ENCODE data around the gene ARL14EP.

The ARL14EP gene

DNA sequence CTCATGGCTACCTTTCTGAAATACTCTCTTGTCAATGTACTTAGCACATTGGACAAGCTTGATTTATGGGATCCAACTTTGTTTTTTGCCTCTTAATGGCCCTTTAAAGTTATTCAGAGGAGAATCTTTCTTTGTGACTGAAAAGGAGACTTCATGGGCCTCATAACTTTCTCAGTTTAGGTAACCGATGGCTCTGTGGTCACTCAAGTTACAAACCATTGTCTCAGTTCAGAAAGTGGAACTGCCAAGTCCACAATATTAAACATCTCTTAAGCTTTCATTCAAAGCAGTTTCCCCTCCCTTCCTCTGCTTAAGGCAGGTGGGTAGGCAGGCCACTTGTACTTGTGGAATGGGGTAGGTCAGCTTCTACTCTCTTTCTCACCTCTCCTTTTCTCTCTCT, 12.3 kb upstream of the ARL14EP start:
- H3K4me3 ChIP-seq (ENCODE audit: low read depth in 1 of 2, low read length in 2 of 2) = no peak overlapping the region
- peaks cover 0 to 5% of the 10 kb centered on the region in 2 donors for H3K9me3 ChIP-seq (ENCODE audit: control insufficient read depth in 1 of 2, low read length in 2 of 2)
- H3K27ac ChIP-seq (ENCODE audit: low read length) = no peak overlapping the region
- no peaks in the 10 kb centered on the region for H3K4me1 ChIP-seq (ENCODE audit: control insufficient read depth in 1 of 2, insufficient read depth in 2 of 2, low read length in 2 of 2)
- H3K27me3 ChIP-seq (ENCODE audit: low read depth, low read length) = no peaks in the 10 kb centered on the region
- H3K36me3 ChIP-seq (ENCODE audit: control insufficient read depth in 1 of 2, insufficient read depth in 2 of 2, low read length in 2 of 2) = no peaks in the 10 kb centered on the region

DNA sequence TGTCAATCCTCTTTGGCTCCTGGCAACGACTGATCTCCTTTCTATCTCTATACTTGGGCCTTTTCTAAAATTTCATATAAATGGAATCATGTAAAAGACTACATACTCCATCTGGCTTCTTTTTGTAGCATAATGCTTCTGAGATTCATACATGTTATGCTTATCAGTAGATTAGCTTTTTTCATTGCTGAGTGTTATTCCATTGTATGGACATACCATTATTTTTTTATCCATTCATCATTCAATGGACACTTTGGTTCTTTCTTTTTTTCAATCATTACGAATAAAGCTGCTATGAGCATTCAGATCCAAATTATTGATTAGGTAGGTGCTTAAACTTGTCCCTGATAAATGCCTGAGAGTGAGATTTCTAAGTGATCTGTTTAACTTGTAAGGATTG, 11.7 kb upstream of the ARL14EP start:
- Histone ChIP-seq H3K9me3 (ENCODE audit: control insufficient read depth in 1 of 2, low read length in 2 of 2) (peaks cover 0 to 5% of the 10 kb centered on the region in 2 donors), H3K4me1 (ENCODE audit: control insufficient read depth in 1 of 2, insufficient read depth in 2 of 2, low read length in 2 of 2) (no peaks in the 10 kb centered on the region), H3K27ac (ENCODE audit: low read length) (no peak overlapping the region), H3K27me3 (ENCODE audit: low read depth, low read length) (no peaks in the 10 kb centered on the region), H3K4me3 (ENCODE audit: low read depth in 1 of 2, low read length in 2 of 2) (no peak overlapping the region), H3K36me3 (ENCODE audit: control insufficient read depth in 1 of 2, insufficient read depth in 2 of 2, low read length in 2 of 2) (no peaks in the 10 kb centered on the region)

DNA sequence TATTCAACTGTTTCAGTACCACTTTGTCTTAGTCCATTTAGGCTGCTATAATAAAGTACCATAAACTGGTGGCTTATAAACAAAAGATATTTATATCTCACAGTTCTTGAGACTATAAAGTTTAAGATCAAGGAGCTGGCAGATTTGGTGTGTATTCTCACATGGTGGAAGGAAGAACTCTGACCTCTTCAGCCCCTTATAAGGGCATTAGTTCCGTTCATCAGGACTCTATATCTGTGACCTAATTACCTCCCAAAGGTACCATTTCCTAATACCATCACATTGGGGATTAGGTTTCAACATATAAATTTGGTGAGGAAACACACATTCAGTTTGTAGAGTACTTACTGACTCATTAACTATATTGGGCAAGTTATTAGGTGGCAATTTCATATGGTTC, 10.7 kb upstream of the ARL14EP start:
- H3K27ac ChIP-seq (ENCODE audit: low read length) = no peak overlapping the region
- peaks cover 0 to 5% of the 10 kb centered on the region in 2 donors for H3K9me3 ChIP-seq (ENCODE audit: control insufficient read depth in 1 of 2, low read length in 2 of 2)
- H3K27me3 ChIP-seq (ENCODE audit: low read depth, low read length) = no peaks in the 10 kb centered on the region
- no peaks in the 10 kb centered on the region for H3K4me1 ChIP-seq (ENCODE audit: control insufficient read depth in 1 of 2, insufficient read depth in 2 of 2, low read length in 2 of 2)
- no peaks in the 10 kb centered on the region for H3K36me3 ChIP-seq (ENCODE audit: control insufficient read depth in 1 of 2, insufficient read depth in 2 of 2, low read length in 2 of 2)
- H3K4me3 ChIP-seq (ENCODE audit: low read depth in 1 of 2, low read length in 2 of 2) = no peak overlapping the region

DNA sequence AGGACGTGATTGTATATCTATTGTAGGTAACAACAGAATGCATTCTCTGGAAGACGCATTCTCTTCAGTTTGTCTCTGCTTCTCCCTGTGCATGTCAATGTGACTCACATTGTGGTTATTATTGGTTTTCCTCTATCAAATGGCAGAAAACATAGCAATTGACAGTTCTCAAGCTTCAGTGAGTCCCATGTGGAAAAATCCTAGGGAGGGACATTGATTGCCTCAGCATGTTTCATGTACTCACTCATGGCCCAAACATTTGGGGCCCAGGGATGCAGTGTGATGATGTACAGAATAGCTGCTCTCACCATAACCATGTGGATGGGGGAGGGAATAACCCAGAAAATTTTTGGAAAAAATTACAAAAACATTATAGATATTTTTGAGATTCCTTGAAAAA, 9.3 kb upstream of the ARL14EP start:
- Histone ChIP-seq H3K36me3 (ENCODE audit: control insufficient read depth in 1 of 2, insufficient read depth in 2 of 2, low read length in 2 of 2) (no peaks in the 10 kb centered on the region), H3K4me3 (ENCODE audit: low read depth in 1 of 2, low read length in 2 of 2) (no peak overlapping the region), H3K4me1 (ENCODE audit: control insufficient read depth in 1 of 2, insufficient read depth in 2 of 2, low read length in 2 of 2) (no peaks in the 10 kb centered on the region), H3K9me3 (ENCODE audit: control insufficient read depth in 1 of 2, low read length in 2 of 2) (peaks cover 0 to 5% of the 10 kb centered on the region in 2 donors), H3K27me3 (ENCODE audit: low read depth, low read length) (no peaks in the 10 kb centered on the region), H3K27ac (ENCODE audit: low read length) (no peak overlapping the region)

DNA sequence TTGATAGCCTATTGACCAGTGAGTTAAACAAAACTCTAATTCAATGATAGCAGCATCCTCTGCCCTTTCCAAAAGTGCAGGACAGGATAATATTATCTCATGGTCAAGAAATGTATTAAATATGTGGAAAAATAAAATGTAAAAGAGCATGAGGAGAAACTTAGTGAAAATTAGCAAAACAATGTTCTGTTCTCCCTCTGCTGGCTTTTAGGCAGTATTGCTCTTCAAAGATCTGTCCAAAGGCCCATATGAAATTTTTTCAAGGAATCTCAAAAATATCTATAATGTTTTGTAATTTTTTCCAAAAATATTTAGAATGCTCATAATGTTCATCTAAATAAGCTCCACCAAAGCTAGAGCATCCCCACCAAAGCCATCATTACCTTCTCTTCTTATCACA, 8.3 kb upstream of the ARL14EP start:
- Histone ChIP-seq H3K27me3 (ENCODE audit: low read depth, low read length) (no peaks in the 10 kb centered on the region), H3K9me3 (ENCODE audit: control insufficient read depth in 1 of 2, low read length in 2 of 2) (peaks cover 0 to 5% of the 10 kb centered on the region in 2 donors), H3K36me3 (ENCODE audit: control insufficient read depth in 1 of 2, insufficient read depth in 2 of 2, low read length in 2 of 2) (no peaks in the 10 kb centered on the region), H3K27ac (ENCODE audit: low read length) (no peak overlapping the region), H3K4me3 (ENCODE audit: low read depth in 1 of 2, low read length in 2 of 2) (no peak overlapping the region), H3K4me1 (ENCODE audit: control insufficient read depth in 1 of 2, insufficient read depth in 2 of 2, low read length in 2 of 2) (no peaks in the 10 kb centered on the region)

DNA sequence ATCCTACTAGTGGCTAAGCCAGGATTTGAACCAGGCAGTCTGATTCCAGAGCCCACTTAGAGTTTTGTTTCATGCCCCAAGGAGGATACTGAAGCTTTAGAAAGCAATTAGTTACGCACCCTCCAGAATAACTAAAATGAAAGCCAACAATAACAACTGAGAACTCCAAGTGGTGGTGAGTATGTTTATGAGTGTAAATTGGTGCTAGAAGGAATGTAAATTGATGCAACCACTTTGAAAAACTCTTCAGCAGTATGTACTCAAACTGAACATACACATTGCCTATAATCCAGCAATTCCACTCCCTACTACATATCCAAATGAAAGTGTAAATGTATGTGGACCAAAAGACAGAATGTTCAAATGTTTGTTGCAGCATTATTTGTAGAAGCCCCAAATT, 6.7 kb upstream of the ARL14EP start:
- Histone ChIP-seq H3K4me3 (ENCODE audit: low read depth in 1 of 2, low read length in 2 of 2) (no peak overlapping the region), H3K27me3 (ENCODE audit: low read depth, low read length) (no peaks in the 10 kb centered on the region), H3K36me3 (ENCODE audit: control insufficient read depth in 1 of 2, insufficient read depth in 2 of 2, low read length in 2 of 2) (no peaks in the 10 kb centered on the region), H3K9me3 (ENCODE audit: control insufficient read depth in 1 of 2, low read length in 2 of 2) (peaks cover 0 to 1% of the 10 kb centered on the region in 2 donors), H3K27ac (ENCODE audit: low read length) (no peak overlapping the region), H3K4me1 (ENCODE audit: control insufficient read depth in 1 of 2, insufficient read depth in 2 of 2, low read length in 2 of 2) (no peaks in the 10 kb centered on the region)

DNA sequence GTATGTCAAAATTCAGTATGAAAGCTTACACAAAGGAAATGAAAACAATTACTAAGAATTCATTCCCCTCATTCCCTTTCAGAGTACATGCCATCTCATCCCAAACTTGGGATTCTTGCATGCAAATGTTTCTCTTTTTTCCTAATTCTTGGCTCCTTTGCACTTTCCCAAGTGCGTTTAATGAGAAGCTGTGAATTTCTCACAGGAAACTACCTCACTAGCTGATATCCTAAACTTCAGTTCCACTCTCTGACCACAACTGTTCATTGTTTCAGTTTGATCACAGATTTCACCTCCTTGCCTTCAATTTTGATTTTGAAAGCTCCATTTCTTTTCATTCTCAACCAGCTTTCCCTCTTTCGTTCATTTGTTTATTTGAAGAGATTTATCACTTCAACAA, 5.9 kb upstream of the ARL14EP start:
- Histone ChIP-seq H3K27ac (ENCODE audit: low read length) (no peak overlapping the region), H3K36me3 (ENCODE audit: control insufficient read depth in 1 of 2, insufficient read depth in 2 of 2, low read length in 2 of 2) (no peaks in the 10 kb centered on the region), H3K4me3 (ENCODE audit: low read depth in 1 of 2, low read length in 2 of 2) (no peak overlapping the region), H3K4me1 (ENCODE audit: control insufficient read depth in 1 of 2, insufficient read depth in 2 of 2, low read length in 2 of 2) (no peaks in the 10 kb centered on the region), H3K9me3 (ENCODE audit: control insufficient read depth in 1 of 2, low read length in 2 of 2) (no peaks in the 10 kb centered on the region), H3K27me3 (ENCODE audit: low read depth, low read length) (no peaks in the 10 kb centered on the region)

DNA sequence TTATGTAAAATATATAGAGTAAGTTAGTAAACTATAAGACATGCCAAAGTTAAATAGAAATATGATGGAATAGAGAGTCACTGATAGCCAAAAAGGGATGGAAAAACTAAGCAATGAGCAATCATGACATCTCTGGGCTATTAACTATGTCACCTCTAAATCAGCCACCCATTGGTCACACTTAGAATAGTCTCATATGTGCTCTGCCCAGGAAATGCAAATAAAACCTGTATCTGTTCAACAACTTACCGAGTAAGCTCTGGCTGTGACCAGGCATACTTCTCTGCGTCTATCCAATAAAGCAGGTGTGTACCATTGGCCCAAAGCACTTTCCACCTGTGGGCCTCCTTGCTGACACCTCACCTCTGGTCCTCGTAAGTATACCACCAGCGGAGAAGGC, 1.6 kb upstream of the ARL14EP start:
- Histone ChIP-seq H3K4me1 (ENCODE audit: control insufficient read depth in 1 of 2, insufficient read depth in 2 of 2, low read length in 2 of 2) (peaks cover 9 to 24% of the 10 kb centered on the region in 2 donors), H3K27ac (ENCODE audit: low read length) (no peak overlapping the region), H3K9me3 (ENCODE audit: control insufficient read depth in 1 of 2, low read length in 2 of 2) (no peaks in the 10 kb centered on the region), H3K36me3 (ENCODE audit: control insufficient read depth in 1 of 2, insufficient read depth in 2 of 2, low read length in 2 of 2) (no peaks in the 10 kb centered on the region), H3K4me3 (ENCODE audit: low read depth in 1 of 2, low read length in 2 of 2) (no peak overlapping the region), H3K27me3 (ENCODE audit: low read depth, low read length) (no peaks in the 10 kb centered on the region)

DNA sequence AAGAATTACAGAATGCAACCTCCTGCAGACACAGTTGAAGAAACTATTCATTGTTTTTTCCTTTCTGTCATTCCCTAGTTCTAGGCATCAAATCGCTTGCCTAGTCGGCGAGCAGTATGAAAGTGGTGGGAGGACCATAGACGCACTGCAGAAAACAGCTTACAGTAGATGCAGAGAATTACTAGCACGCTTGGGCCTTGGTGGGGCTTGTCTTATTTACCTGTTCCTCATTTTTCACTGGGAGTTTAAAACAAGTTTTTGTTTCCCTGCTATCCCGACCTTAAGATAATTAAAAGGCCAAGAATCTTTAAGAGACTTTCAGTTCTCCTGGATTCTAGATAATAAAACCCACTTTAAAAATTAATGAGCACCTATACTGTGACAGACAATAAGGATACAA, 713 bp upstream of the ARL14EP start:
- Histone ChIP-seq H3K36me3 (ENCODE audit: control insufficient read depth in 1 of 2, insufficient read depth in 2 of 2, low read length in 2 of 2) (no peaks in the 10 kb centered on the region), H3K9me3 (ENCODE audit: control insufficient read depth in 1 of 2, low read length in 2 of 2) (no peaks in the 10 kb centered on the region), H3K27ac (ENCODE audit: low read length) (no peak overlapping the region), H3K4me3 (ENCODE audit: low read depth in 1 of 2, low read length in 2 of 2) (peak overlapping the region; percentile 76 to 81), H3K27me3 (ENCODE audit: low read depth, low read length) (no peaks in the 10 kb centered on the region), H3K4me1 (ENCODE audit: control insufficient read depth in 1 of 2, insufficient read depth in 2 of 2, low read length in 2 of 2) (peaks cover 12 to 33% of the 10 kb centered on the region in 2 donors)

DNA sequence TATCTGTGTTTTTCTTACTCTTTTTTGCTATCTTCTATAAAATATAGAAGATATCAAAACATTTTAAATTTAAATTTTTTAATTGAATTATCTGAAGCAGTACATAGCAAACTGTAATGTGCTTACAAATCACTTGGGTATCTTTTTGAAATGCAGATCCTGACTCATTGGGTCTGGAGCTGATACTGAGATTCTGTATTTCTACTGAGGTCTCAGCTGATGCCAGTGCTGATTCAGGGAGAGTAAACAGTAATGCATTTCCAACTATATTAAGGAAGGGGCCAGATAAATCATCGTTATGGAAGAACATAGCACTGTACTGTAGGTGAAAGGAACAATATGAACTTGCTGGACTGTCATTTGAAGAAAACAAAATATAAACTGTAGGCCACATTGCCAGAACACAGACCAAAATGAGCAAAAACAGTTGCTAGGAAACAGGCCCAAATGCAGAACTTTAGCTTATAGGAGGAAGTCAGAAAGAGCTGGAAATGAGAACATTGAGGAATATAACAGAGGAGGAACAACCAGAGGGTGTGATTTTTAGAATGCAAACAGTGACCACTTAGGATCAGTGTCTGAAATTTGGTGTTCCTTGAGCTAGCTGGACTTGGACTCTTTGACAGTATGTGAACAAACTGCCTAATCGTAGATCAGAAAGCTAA, 3.3 kb downstream of the ARL14EP start:
- Histone ChIP-seq H3K27ac (ENCODE audit: low read length) (peak overlapping the region; percentile 39), H3K9me3 (ENCODE audit: control insufficient read depth in 1 of 2, low read length in 2 of 2) (no peaks in the 10 kb centered on the region), H3K4me3 (ENCODE audit: low read depth in 1 of 2, low read length in 2 of 2) (no peak overlapping the region), H3K4me1 (ENCODE audit: control insufficient read depth in 1 of 2, insufficient read depth in 2 of 2, low read length in 2 of 2) (peaks cover 12 to 43% of the 10 kb centered on the region in 2 donors), H3K27me3 (ENCODE audit: low read depth, low read length) (no peaks in the 10 kb centered on the region), H3K36me3 (ENCODE audit: control insufficient read depth in 1 of 2, insufficient read depth in 2 of 2, low read length in 2 of 2) (peaks cover 6% of the 10 kb centered on the region in 2 donors)

DNA sequence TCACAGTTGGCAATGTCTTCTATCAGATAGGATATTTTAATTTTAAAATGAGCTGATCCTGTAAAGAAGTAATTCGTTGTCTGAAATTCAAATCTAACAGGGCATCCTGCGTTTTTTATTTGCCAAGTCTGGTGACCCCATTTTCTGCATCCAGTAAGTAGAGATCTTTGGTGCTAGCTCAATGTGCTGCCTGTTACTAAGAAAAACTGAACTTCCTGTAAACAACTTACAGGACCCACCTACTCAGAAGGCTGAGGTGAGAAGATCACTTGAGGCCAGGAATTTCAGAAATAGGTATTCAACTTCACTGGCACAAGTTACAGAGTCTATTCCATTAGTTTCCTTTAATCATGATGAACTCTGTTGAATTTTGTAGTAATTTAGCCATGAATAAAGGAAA, 4.0 kb downstream of the ARL14EP start:
- Histone ChIP-seq H3K27ac (ENCODE audit: low read length) (peak overlapping the region; percentile 39), H3K4me3 (ENCODE audit: low read depth in 1 of 2, low read length in 2 of 2) (no peak overlapping the region), H3K36me3 (ENCODE audit: control insufficient read depth in 1 of 2, insufficient read depth in 2 of 2, low read length in 2 of 2) (peaks cover 6 to 10% of the 10 kb centered on the region in 2 donors), H3K9me3 (ENCODE audit: control insufficient read depth in 1 of 2, low read length in 2 of 2) (no peaks in the 10 kb centered on the region), H3K4me1 (ENCODE audit: control insufficient read depth in 1 of 2, insufficient read depth in 2 of 2, low read length in 2 of 2) (peaks cover 12 to 43% of the 10 kb centered on the region in 2 donors), H3K27me3 (ENCODE audit: low read depth, low read length) (no peaks in the 10 kb centered on the region)

DNA sequence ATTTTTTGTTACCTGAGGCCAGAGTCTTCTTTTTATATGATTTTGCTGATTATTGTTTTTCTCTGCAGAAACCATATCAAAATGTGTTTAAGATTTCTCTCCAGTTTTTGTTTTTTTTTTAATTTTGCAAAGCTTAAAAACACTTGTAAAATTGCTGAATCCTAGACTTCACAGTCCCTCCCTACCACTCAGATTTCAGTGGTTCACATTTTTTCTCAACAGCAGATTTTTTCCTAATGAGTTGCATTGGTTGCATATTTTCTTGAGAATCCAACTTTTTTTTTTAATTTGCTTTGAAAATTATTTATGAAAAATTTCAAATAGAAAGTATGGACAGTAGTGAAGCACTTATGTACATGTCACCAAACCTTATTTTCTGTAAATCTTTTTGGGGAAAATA, 5.8 kb downstream of the ARL14EP start:
- no peaks in the 10 kb centered on the region for H3K9me3 ChIP-seq (ENCODE audit: control insufficient read depth in 1 of 2, low read length in 2 of 2)
- H3K4me3 ChIP-seq (ENCODE audit: low read depth in 1 of 2, low read length in 2 of 2) = no peak overlapping the region
- peaks cover 12 to 23% of the 10 kb centered on the region in 2 donors for H3K36me3 ChIP-seq (ENCODE audit: control insufficient read depth in 1 of 2, insufficient read depth in 2 of 2, low read length in 2 of 2)
- no peak overlapping the region for H3K27ac ChIP-seq (ENCODE audit: low read length)
- H3K27me3 ChIP-seq (ENCODE audit: low read depth, low read length) = no peaks in the 10 kb centered on the region
- H3K4me1 ChIP-seq (ENCODE audit: control insufficient read depth in 1 of 2, insufficient read depth in 2 of 2, low read length in 2 of 2) = peaks cover 12 to 43% of the 10 kb centered on the region in 2 donors

All from muscle layer of duodenum (tissue), 2 donors.